HTERT RPE-1 (cell line): ENCODE data around the gene CCSER2.
"Not testable (repeated sequence)": the region's sequence is repeated elsewhere in the genome, so short reads cannot be mapped to it uniquely, and the experiment has no call there.

ENCODE experiments used
- in situ Hi-C: fragments of 300-500 bp; cut with MboI; formaldehyde crosslinking; loops from 4 replicates; pipeline ENCODE4 v1.14.3; 2020; ENCODE audit warnings: low sequenced_read_pairs

Gene CCSER2, protein sequence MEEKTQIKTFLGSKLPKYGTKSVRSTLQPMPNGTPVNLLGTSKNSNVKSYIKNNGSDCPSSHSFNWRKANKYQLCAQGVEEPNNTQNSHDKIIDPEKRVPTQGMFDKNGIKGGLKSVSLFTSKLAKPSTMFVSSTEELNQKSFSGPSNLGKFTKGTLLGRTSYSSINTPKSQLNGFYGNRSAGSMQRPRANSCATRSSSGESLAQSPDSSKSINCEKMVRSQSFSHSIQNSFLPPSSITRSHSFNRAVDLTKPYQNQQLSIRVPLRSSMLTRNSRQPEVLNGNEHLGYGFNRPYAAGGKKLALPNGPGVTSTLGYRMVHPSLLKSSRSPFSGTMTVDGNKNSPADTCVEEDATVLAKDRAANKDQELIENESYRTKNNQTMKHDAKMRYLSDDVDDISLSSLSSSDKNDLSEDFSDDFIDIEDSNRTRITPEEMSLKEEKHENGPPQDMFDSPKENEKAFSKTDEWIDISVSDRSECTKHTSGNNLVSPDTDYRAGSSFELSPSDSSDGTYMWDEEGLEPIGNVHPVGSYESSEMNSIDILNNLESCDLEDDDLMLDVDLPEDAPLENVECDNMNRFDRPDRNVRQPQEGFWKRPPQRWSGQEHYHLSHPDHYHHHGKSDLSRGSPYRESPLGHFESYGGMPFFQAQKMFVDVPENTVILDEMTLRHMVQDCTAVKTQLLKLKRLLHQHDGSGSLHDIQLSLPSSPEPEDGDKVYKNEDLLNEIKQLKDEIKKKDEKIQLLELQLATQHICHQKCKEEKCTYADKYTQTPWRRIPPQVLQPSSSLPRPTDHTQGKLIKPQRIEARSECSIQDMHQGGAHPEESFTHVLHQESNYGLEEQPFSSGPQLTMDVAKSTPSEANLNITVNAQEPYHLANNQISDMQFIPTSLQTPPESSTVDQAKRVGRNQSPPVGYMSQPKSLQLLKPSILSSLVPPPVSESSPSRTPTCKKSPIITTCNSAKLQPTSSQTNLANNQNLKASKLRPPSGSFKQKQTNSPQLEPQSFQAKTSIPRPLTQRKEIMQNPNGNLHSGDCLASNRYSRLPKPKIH

DNA sequence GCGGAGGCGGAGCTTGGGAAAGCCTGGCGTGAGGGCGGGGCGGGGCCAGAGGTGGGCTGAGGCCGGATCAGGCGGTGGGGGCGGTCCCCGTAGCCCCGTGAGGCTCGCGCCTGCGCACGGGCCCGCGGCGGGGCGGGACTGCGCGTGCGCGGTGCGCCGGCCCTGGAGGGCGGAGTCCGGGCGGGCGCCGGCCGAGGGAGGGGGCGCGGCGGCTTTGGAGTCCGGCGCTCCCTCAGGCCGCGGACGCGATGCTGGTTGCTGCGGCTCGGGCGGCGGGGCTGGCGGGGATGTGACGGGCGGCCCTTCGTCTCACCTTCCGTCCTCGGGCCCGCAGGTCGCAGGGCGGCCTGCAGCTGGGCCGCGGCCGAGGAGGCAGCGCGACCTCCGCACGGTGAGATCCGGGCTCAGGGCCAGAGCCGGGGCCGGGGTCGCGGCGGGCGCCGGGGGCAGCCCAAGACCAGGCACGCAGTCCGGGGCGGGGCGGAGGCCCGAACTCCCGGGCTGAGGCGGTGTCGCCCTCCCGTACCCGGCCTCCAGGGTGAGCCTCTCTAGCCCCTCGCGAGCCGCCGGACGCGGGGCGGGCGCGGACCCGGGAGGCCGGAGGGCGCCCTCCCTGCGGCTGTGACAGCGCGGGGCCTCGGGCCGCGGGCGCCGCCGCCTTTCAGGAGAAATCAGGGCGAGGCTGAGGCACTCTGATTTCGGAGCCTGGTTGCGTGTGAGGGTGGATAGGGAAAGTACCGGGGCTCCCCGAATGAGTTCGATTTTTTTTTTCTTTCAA is at the start of gene CCSER2:
Gene CCSER2 (plus strand): TSS at position 172 of the 778 bp plus-strand sequence. CDS start 42,464 bp downstream, outside the sequence.
- in situ Hi-C loops: no loop called here

DNA sequence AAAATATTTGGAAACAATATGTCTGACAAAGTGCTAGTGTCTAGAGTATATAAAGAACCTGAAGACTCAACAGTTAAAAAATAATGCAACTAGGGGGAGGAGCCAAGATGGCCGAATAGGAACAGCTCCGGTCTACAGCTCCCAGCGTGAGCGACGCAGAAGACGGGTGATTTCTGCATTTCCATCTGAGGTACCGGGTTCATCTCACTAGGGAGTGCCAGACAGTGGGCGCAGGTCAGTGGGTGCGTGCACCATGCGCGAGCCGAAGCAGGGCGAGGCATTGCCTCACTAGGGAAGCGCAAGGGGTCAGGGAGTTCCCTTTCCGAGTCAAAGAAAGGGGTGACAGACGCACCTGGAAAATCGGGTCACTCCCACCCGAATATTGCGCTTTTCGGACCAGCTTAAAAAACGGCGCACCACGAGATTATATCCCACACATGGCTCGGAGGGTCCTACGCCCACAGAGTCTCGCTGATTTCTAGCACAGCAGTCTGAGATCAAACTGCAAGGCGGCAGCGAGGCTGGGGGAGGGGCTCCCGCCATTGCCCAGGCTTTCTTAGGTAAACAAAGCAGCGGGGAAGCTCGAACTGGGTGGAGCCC is 48.4 kb upstream of the CCSER2 start:
- in situ Hi-C loops: not testable (repeated sequence)

- in situ Hi-C loops: no loop called here
Observed at GRCh38 chr10:84286695-84287094, 41.7 kb upstream of the CCSER2 start.

- in situ Hi-C loops: no loop called here
Observed at GRCh38 chr10:84288151-84288550, 40.2 kb upstream of the CCSER2 start.

DNA sequence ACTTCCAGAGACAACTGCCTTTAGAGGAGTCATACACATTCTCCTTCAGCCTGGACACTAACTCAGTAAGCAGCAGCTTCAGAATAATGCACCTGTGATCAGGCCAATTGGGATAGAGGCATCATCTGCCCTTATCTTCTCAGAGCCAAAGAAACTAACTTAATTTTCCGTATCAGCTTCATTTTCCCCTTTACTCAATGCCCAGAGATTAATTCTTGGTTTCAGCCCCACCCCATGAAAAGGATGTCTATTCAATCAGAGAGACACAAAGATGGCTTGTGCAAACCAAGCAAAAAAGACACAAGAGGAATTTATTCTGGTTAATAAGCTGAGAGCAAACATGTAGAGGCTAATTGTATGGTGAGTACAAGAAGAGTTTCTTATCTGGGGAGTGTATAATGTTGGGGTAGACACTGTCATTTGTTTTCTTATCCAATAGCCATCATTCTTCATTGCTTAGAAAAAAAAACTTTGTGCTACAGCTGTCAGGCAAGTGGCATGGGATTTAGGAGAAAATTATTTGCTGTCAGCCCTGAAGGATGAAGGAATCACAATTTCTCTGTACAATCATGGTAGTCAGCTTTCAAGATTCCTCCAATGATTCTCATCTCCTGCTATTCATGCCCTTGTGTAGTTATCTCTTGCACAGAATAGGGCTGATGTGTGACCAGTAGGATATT is 38.7 kb upstream of the CCSER2 start:
- in situ Hi-C loops: no loop called here

GRCh38 chr10:84290235-84290634 is 38.2 kb upstream of the CCSER2 start:
- in situ Hi-C loops: no loop called here

- in situ Hi-C loops: no loop called here
Observed at GRCh38 chr10:84291384-84291783, 37.0 kb upstream of the CCSER2 start.

DNA sequence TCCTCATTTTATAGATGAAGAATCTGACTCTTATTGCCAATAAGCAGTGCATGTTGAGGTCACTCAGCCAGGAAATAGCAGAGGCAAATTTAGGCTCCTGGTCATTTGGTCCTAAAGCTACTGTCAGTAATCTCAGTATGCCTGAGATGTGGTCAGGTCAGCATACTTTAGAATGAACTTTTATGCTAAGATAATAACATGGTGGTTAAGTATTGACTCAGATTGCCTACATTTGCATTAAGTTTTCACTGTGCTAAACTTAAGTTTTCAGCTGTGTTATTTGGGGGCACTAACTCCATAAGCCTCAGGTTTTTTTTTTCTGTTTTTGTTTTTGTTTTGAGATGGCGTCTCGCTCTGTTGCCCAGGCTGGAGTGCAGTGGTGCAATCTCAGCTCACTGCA is 35.9 kb upstream of the CCSER2 start:
- in situ Hi-C loops: no loop called here

- in situ Hi-C loops: no loop called here
Observed at GRCh38 chr10:84293171-84293570, 35.2 kb upstream of the CCSER2 start.

DNA sequence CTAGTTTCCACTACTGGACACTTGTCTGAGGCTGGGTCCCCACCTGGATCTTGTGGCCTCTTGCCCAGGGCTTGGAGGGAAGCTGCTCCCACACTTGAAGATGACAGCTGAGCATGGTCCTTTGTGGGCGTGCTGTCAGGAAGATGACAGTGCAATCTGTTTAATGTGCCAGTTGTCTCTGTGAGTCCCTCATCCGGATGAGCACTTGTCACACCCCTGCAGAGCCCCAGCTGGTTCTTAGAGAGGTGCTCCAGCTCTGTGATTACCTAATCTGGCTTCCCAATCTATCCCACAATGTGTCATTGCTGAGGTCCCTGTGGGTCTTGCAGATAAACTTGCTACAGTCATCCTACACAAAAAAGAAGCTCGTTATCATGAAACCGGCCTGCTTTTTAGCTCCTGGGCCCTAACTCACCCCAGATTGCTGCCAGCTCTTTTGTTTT is 34.8 kb upstream of the CCSER2 start:
- in situ Hi-C loops: no loop called here

- in situ Hi-C loops: no loop called here
Observed at GRCh38 chr10:84294766-84295447, 33.5 kb upstream of the CCSER2 start.

DNA sequence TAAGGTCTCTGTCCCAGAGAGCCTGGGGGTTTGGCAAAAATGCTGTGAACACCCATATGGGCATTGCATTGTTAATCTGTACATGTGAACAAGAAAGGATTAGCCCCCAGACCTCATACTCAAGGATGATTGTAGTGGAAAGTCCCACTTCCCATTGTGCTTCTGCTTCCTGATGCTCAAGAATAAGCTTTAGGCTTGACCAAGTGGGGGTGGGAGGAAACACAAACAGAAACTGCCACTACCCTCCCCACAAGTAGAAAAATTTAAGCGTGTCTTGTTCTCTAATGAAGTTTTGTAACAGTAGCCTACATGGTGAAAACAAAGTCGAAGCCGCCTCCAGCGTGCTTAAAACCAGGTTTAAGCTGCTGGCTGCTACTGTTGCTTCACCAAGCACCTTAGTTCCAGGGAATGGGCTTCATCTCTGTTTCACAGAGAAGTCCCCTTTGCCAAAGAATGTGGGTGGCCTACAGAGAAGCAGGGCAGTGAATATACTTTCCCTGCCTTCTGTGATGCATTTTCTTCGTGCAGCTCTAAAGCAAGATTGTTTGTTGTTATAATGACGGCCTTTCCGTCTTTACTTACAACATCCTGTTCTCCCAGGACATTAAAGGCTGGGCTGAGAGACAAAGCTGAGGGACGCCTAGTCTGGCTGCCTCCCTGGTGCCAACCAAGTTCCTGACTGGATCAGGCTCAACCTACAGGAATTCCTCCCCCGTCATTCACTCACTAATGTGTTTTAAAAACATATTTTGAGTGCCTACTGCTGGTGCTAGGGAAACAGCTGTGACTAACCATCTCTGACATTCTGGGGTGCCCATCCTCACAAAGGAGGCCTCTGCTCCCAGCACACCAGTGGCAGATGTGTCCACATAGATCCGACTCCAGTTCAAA is 32.1 kb upstream of the CCSER2 start:
- in situ Hi-C loops: no loop called here

- in situ Hi-C loops: no loop called here
Observed at GRCh38 chr10:84298057-84298456, 30.3 kb upstream of the CCSER2 start.

DNA sequence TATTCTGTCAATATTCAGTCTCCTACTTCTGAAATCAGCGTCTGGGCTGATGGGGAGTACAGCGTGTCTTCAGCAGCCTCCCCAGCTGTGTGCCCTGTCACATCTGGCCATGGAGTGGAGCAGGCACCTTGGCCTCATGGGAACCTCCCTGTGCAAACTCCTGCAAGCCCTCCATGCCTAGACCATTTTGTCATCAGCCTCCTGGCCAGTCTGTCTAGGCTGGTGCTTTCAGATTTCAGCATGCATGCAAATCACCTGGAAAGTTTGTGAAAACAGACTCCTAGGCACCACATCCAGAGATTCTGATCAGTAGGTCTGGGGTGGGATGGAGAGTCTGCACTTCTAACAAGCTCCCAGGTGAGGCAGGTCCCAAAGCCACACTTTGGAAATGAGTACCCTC is 26.2 kb upstream of the CCSER2 start:
- in situ Hi-C loops: no loop called here

DNA sequence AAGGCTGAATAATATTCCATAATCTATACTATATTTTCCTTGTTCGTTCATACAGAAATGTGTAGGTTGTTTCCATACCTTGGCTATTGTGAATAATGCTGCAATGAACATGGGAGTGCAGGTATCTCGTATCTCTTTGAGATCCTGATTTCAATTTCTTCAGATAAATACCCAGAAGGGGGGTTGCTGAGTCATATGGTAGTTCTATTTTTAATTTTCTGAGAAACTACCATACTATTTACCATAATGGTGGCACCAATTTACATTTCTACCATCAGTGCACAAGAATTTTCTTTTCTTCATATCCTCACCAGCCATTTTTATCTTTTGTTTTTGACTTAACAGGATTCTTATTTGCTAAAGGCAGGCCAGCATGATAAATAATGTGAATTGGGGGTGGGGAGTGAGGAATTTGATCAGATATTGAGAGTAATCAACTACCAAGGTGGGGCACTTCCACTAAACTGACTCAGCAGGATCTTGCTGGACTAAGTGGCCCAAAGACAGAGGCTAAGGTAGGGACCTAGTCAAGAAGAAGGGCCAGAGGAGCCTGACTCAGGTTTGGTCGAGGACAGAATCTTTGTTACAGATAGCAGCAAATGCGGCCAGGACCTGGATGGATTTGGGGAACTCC is 21.5 kb upstream of the CCSER2 start:
- in situ Hi-C loops: no loop called here

- in situ Hi-C loops: no loop called here
Observed at GRCh38 chr10:84308021-84308420, 20.4 kb upstream of the CCSER2 start.

DNA sequence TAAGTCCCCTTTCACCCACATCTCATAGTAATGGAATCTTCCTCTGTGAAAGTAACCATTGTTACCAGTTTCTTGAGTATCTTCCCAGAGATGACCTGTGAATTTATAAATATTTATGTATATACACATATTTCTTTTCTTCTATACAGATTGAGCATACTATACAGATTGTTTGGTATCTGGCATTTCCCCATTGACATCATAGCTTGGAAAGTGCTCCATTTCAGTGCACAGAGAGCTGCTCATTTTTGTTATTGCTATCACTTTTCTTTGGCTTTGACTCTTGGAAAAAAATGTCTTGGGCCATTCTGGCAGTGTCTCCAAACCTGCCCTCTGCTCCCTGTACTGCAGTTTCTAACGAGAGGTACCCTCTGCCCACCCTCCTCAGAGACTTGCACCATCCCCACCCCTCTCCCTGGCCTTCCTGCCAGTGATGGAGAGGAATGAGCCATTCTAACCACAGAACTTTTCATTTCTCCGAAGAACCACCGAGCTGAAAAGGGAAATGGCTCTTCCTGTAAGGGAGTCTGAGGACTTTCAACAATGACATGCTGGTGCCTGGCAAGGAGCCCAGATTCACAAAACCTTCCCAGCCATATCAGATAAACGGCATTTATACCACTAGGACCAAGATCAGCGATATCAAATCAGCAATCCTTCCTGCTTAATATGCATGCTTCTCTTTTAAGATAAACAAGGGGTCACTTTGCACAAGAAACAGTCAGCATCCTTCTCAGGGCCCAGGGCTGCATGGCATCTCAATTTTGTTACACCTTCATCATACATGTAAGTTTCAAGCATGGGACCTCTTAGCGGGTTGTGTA is 19.7 kb upstream of the CCSER2 start:
- in situ Hi-C loops: no loop called here
